PFSK-1 (cell line): Measurements from ENCODE around the gene URI1.

ENCODE experiments used
- FOXP2 ChIP-seq: optimal IDR thresholded peaks from 2 replicates; pipeline ENCODE3; 2011; ENCODE audit warnings: borderline replicate concordance, control low read depth, inconsistent platforms; ENCODE audit not compliant: insufficient read depth; ENCODE audit errors: extremely low read length, extremely low read depth
- POLR2AphosphoS5 ChIP-seq: IDR thresholded peaks from 2 replicates; pipeline ENCODE4 v1.6.1; 2012; ENCODE audit warnings: low read depth, mild to moderate bottlenecking, control low read depth, low read length, moderate library complexity
- SIN3A ChIP-seq: IDR thresholded peaks from 2 replicates; pipeline ENCODE4 v1.6.1; 2012; ENCODE audit warnings: mild to moderate bottlenecking, low read length, moderate library complexity, borderline replicate concordance; ENCODE audit not compliant: insufficient read depth
- TAF1 ChIP-seq: IDR thresholded peaks from 2 replicates; pipeline ENCODE4 v1.6.1; 2012; ENCODE audit warnings: low read length, control low read depth, borderline replicate concordance; ENCODE audit not compliant: insufficient read depth
- TF ChIP-seq, protein P1 (sequence below), 2 experiments: IDR thresholded peaks; 2 replicates each; pipeline versions ENCODE4 v1.6.1 to v1.8.0; 2011 to 2012; ENCODE audit warnings: low read depth in 2 of 2, low read length in 2 of 2, control low read depth in 1 of 2, inconsistent platforms in 1 of 2, mild to moderate bottlenecking in 1 of 2, moderate library complexity in 1 of 2; ENCODE audit not compliant: insufficient read depth in 1 of 2

URI1 gene

DNA sequence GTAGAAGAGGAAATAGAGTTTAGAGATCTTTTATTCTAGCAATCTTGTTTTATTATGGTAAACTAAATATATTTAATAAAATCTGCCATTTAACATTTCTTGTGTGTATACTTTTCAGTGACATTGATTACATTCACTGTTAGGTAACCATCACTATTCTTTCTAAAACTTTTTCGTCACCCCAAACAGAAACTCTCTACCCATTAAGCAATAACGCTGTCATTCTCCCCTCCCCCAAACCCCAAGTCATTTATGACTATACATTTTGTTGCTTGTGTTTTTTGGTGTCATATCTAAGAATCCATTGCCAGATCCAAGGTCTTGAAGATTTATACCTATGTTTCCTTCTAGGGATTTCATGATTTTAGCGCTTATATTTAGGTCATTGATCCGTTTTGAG lies 10.6 kb downstream of the URI1 start:
- TF ChIP-seq SIN3A (no peak), FOXP2 (no peak), TAF1 (no peak), POLR2AphosphoS5 (no peak)
- TF ChIP-seq, protein P1, sequence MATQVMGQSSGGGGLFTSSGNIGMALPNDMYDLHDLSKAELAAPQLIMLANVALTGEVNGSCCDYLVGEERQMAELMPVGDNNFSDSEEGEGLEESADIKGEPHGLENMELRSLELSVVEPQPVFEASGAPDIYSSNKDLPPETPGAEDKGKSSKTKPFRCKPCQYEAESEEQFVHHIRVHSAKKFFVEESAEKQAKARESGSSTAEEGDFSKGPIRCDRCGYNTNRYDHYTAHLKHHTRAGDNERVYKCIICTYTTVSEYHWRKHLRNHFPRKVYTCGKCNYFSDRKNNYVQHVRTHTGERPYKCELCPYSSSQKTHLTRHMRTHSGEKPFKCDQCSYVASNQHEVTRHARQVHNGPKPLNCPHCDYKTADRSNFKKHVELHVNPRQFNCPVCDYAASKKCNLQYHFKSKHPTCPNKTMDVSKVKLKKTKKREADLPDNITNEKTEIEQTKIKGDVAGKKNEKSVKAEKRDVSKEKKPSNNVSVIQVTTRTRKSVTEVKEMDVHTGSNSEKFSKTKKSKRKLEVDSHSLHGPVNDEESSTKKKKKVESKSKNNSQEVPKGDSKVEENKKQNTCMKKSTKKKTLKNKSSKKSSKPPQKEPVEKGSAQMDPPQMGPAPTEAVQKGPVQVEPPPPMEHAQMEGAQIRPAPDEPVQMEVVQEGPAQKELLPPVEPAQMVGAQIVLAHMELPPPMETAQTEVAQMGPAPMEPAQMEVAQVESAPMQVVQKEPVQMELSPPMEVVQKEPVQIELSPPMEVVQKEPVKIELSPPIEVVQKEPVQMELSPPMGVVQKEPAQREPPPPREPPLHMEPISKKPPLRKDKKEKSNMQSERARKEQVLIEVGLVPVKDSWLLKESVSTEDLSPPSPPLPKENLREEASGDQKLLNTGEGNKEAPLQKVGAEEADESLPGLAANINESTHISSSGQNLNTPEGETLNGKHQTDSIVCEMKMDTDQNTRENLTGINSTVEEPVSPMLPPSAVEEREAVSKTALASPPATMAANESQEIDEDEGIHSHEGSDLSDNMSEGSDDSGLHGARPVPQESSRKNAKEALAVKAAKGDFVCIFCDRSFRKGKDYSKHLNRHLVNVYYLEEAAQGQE (IDR thresholded peaks at IDR 0.05; ENCODE audit: insufficient read depth in 1 of 2, low read depth in 2 of 2, low read length in 2 of 2), result no peak

DNA sequence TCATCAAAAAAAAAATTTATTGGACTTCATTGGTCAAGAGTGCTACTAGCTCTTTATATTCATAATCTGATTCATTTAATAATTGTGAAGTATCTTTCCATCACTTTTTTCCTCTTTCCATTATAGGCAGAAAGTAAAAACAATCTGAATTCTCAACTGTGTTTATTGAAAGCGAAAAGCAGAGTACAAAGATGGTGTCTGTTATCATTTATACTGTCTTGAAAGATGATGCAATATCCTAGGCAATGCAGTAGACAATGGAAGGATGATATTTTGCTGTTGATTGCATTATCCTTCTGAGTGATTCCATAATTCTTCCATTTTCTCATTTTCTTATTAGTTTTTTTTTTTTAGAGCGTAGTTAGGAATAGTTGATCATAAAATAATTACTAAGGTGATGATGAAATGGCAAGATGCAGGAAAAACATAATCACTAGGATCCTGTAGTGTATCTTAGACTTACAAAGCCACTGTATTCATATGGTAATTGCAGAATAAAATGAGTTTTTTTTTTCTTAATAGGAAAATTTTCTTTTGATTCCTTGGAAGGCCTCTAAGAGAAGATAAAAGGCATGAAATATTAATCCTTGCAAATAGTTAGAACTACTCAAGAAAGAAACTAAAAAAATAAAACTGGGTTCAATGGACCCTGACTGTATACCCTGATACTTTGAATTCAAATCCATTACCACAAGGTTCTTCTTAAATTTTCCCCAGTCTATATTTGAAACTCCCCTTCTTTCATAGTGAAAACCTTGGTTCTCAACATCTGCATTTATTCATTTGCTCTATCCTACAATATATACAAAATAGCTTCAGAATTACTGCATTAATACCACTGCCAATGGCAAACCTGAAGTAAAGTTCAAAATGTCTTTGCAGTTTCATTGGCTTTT lies 11.6 kb downstream of the URI1 start:
- no peak for TF ChIP-seq FOXP2
- no peak for TF ChIP-seq POLR2AphosphoS5
- TF ChIP-seq, protein P1 (IDR thresholded peaks at IDR 0.05; ENCODE audit: insufficient read depth in 1 of 2, low read depth in 2 of 2, low read length in 2 of 2), result no peak
- TF ChIP-seq SIN3A, result no peak
- TF ChIP-seq TAF1, result no peak

DNA sequence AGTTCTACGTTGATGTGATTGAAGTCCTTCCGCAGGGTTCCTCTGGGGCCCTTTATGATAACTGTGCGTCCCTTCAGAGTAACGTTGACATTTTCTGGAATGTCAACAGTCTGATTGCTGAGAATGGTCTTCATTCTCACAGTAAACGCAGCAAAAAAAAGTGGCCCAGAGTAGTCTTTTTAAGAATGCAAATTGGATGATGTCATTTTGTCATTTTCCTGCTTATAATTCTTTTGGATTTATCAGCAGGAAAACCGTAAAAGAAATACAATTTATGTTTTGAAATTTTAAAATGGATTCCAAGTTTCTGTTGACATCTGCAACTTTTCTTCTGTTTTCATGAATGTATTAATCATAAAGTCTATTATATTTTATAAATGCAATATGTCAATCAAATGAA lies 14.8 kb downstream of the URI1 start:
- TF ChIP-seq, protein P1 (IDR thresholded peaks at IDR 0.05; ENCODE audit: insufficient read depth in 1 of 2, low read depth in 2 of 2, low read length in 2 of 2), result no peak
- TF ChIP-seq FOXP2, result no peak
- TF ChIP-seq POLR2AphosphoS5, result no peak
- TF ChIP-seq TAF1, result no peak
- no peak for TF ChIP-seq SIN3A

DNA sequence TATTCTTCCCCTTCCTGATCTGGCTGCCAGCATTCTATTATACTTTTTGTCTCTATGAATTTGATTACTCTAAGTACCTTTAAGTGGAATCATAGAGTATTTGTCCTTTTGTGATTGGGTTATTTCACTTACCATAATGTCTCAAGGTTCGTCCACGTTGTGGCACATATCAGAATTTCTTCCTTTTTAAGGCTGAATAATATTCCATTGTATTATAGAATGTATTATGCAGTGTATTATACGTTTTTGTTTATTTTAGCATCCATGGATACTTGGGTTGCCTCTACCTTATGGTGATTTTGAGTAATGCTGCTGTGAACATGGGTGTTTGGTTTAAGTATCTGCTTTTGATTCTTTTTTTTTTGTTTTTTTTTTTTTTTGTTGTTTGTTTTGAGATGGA lies 19.3 kb downstream of the URI1 start:
- no peak for TF ChIP-seq FOXP2
- no peak for TF ChIP-seq SIN3A
- TF ChIP-seq, protein P1 (IDR thresholded peaks at IDR 0.05; ENCODE audit: insufficient read depth in 1 of 2, low read depth in 2 of 2, low read length in 2 of 2), result no peak
- TF ChIP-seq TAF1, result no peak
- TF ChIP-seq POLR2AphosphoS5, result no peak
